ENCODE data around the gene TNIP2. TPM values are rescaled to one million over a fixed set of nuclear protein-coding genes. Genes with fewer than 3 reads are reported as not detected.

The TNIP2 gene
- total RNA-seq, 1 experiment from 2014 or later: 41.0 TPM

- H3K9me3 ChIP-seq (ENCODE audit: control insufficient read depth in 1 of 2, insufficient read depth in 1 of 2, low read depth in 1 of 2, low read length in 2 of 2): no peaks in the 10 kb centered on the region
- H3K9ac ChIP-seq (ENCODE audit: low read length): no peak overlapping the region
- peaks cover 61% of the 10 kb centered on the region for H3K79me2 ChIP-seq (ENCODE audit: insufficient read depth, low read length)
- no peak overlapping the region for H3K27ac ChIP-seq (ENCODE audit: low read depth, low read length)
- ChIA-PET CTCF (no interaction called here), RAD21 (ENCODE audit: low non-redundant PET in 1 of 2, low total read pairs in 2 of 2, uncharacterized antibody in 2 of 2, unreplicated experiment in 2 of 2) (no interaction called here), POLR2A (no interaction called here)
- intact Hi-C loops (cut with micrococcal nuclease): no loop called here
- ATAC-seq (no peak), DNase-seq (ENCODE audit: low read depth, low spot score) (no peak)
- H3K4me1 ChIP-seq (ENCODE audit: control insufficient read depth in 1 of 2, insufficient read depth in 2 of 2, low read length in 2 of 2): peaks cover 5 to 9% of the 10 kb centered on the region in 2 experiments; a peak in 2 of 4 replicates
- H3K36me3 ChIP-seq (ENCODE audit: control insufficient read depth in 1 of 2, insufficient read depth in 2 of 2, low read length in 2 of 2): peaks cover 12 to 18% of the 10 kb centered on the region in 2 experiments
- H3K27me3 ChIP-seq (ENCODE audit: insufficient read depth, low read length): no peaks in the 10 kb centered on the region
- H3K4me2 ChIP-seq (ENCODE audit: low read length): no peak overlapping the region
- no peak overlapping the region for H2AFZ ChIP-seq (ENCODE audit: low read depth, low read length, poor library complexity, severe bottlenecking)
- H4K20me1 ChIP-seq (ENCODE audit: insufficient read depth): no peaks in the 10 kb centered on the region
- TF ChIP-seq CTCF (IDR thresholded peaks at IDR 0.05 in 2 of 3, conservative IDR thresholded peaks at IDR 0.05 in 1 of 3; ENCODE audit: borderline replicate concordance in 1 of 3, insufficient read depth in 1 of 3, low read depth in 2 of 3, low read length in 2 of 3) (no peak), FOSL1 (IDR thresholded peaks at IDR 0.05; ENCODE audit: low read depth) (no peak), SRF (IDR thresholded peaks at IDR 0.05; ENCODE audit: low read depth) (no peak), ATF3 (IDR thresholded peaks at IDR 0.05) (no peak), EZH2 (IDR thresholded peaks at IDR 0.05) (no peak), ELF1 (IDR thresholded peaks at IDR 0.05; ENCODE audit: borderline replicate concordance, low read depth) (no peak), YY1 (IDR thresholded peaks at IDR 0.05; ENCODE audit: extremely low read depth, insufficient replicate concordance, low read depth, low read length) (no peak), ZNF274 (IDR thresholded peaks at IDR 0.05; ENCODE audit: low read depth, low read length) (no peak), POLR2AphosphoS5 (IDR thresholded peaks at IDR 0.05; ENCODE audit: low read depth, low read length) (no peak), POLR2A (IDR thresholded peaks at IDR 0.05; ENCODE audit: borderline replicate concordance, extremely low read depth, insufficient read depth, insufficient read length) (no peak), ZFX (IDR thresholded peaks at IDR 0.05) (no peak), CEBPB (IDR thresholded peaks at IDR 0.05; ENCODE audit: low read depth) (no peak), EZH2phosphoT487 (IDR thresholded peaks at IDR 0.05; ENCODE audit: borderline replicate concordance) (no peak), CBX3 (IDR thresholded peaks at IDR 0.05; ENCODE audit: low read depth) (no peak), SP1 (IDR thresholded peaks at IDR 0.05; ENCODE audit: low read depth) (no peak)
- no peak overlapping the region for H3K4me3 ChIP-seq (replicated peaks in 1 of 2; ENCODE audit: low read depth in 1 of 2, low read length in 2 of 2)
- BruUV-seq (replicated peaks): no TSS peak
- no peaks in the 10 kb centered on the region for H3K9me2 ChIP-seq (ENCODE audit: insufficient read depth)
Observed at GRCh38 chr4:2750719-2751605, 5.2 kb downstream of the TNIP2 start.

Data from HCT116 (cell line).